ENCODE results near the gene CELF1.
A peak's percentile ranks its signal among the peaks of the same experiment; 100 is the strongest.

The CELF1 gene

GRCh38 chr11:47447906-47448305 lies 105.0 kb downstream of the CELF1 start:
- no peak for DNase-seq (ENCODE audit: low read depth)

- DNase-seq (ENCODE audit: low read depth), result no peak
These were observed 106.1 kb downstream of the CELF1 start for GRCh38 chr11:47446833-47447232.

GRCh38 chr11:47445840-47446239 lies 107.1 kb downstream of the CELF1 start:
- no peak for DNase-seq (ENCODE audit: low read depth)

GRCh38 chr11:47443817-47444216 lies 109.1 kb downstream of the CELF1 start:
- no peak for DNase-seq (ENCODE audit: low read depth)

- no peak for DNase-seq (ENCODE audit: low read depth)
These were observed 109.8 kb downstream of the CELF1 start for GRCh38 chr11:47443028-47443700.

- DNase-seq (ENCODE audit: low read depth), result no peak
These were observed 110.4 kb downstream of the CELF1 start for GRCh38 chr11:47442514-47442913.

- no peak for DNase-seq (ENCODE audit: low read depth)
These were observed 111.5 kb downstream of the CELF1 start for GRCh38 chr11:47441421-47441820.

GRCh38 chr11:47440054-47440476 lies 112.9 kb downstream of the CELF1 start:
- DNase-seq (ENCODE audit: low read depth), result no peak

GRCh38 chr11:47438721-47439120 lies 114.2 kb downstream of the CELF1 start:
- no peak for DNase-seq (ENCODE audit: low read depth)

GRCh38 chr11:47437746-47438418 lies 115.0 kb downstream of the CELF1 start:
- no peak for DNase-seq (ENCODE audit: low read depth)

GRCh38 chr11:47437218-47437745 lies 115.7 kb downstream of the CELF1 start:
- DNase-seq (ENCODE audit: low read depth), result no peak

- DNase-seq (ENCODE audit: low read depth), result no peak
These were observed 116.2 kb downstream of the CELF1 start for GRCh38 chr11:47436726-47437125.

GRCh38 chr11:47435687-47436086 lies 117.2 kb downstream of the CELF1 start:
- no peak for DNase-seq (ENCODE audit: low read depth)

- DNase-seq (ENCODE audit: low read depth), result no peak
These were observed 118.7 kb downstream of the CELF1 start for GRCh38 chr11:47434011-47434786.

GRCh38 chr11:47433157-47433556 lies 119.8 kb downstream of the CELF1 start:
- DNase-seq (ENCODE audit: low read depth), result no peak

GRCh38 chr11:47431356-47432083 lies 121.4 kb downstream of the CELF1 start:
- no peak for DNase-seq (ENCODE audit: low read depth)

GRCh38 chr11:47430524-47430923 lies 122.4 kb downstream of the CELF1 start:
- DNase-seq (ENCODE audit: low read depth), result no peak

GRCh38 chr11:47426062-47426956 lies 126.6 kb downstream of the CELF1 start, which contains the start of gene PSMC3:
Gene PSMC3, minus strand, starts transcription at chr11:47426439. Its CDS starts 160 bp downstream, at chr11:47426279.
- peak; percentile 83 for DNase-seq (ENCODE audit: low read depth)

GRCh38 chr11:47425611-47426010 lies 127.3 kb downstream of the CELF1 start:
- DNase-seq (ENCODE audit: low read depth), result no peak

GRCh38 chr11:47418454-47419259 lies 134.3 kb downstream of the CELF1 start:
- DNase-seq (ENCODE audit: low read depth), result no peak
